NCI-H446 (cell line): ENCODE measurements around the gene SDR9C7.
"Not testable (repeated sequence)": the region's sequence is repeated elsewhere in the genome, so short reads cannot be mapped to it uniquely, and the experiment has no call there.

Experiments used
- DNase-seq, 2 experiments: peaks; one replicate each; lab custom pipeline; 2025; lab: John Stamatoyannopoulos, UW

SDR9C7 gene

GRCh38 chr12:56933826-56934625 is at the start of gene SDR9C7:
SDR9C7 (minus strand) TSS chr12:56934408; CDS start chr12:56934261, 147 bp downstream.
- no peak for DNase-seq

GRCh38 chr12:56983386-56983785 is 49.2 kb upstream of the SDR9C7 start:
- no peak for DNase-seq

- not testable (repeated sequence) for DNase-seq
Observed at GRCh38 chr12:56982578-56983236, 48.5 kb upstream of the SDR9C7 start.

GRCh38 chr12:56980941-56981530 is 46.8 kb upstream of the SDR9C7 start:
- no peak for DNase-seq

- no peak for DNase-seq
Observed at GRCh38 chr12:56980268-56980667, 46.1 kb upstream of the SDR9C7 start.

- DNase-seq = no peak
Observed at GRCh38 chr12:56979628-56980027, 45.4 kb upstream of the SDR9C7 start.

- no peak for DNase-seq
Observed at GRCh38 chr12:56978397-56979138, 44.4 kb upstream of the SDR9C7 start.

- not testable (repeated sequence) for DNase-seq
Observed at GRCh38 chr12:56977361-56977760, 43.2 kb upstream of the SDR9C7 start.

GRCh38 chr12:56974224-56974623 is 40.0 kb upstream of the SDR9C7 start:
- DNase-seq = not testable (repeated sequence)

GRCh38 chr12:56968910-56969309 is 34.7 kb upstream of the SDR9C7 start:
- not testable (repeated sequence) for DNase-seq

GRCh38 chr12:56965997-56966642 is 31.9 kb upstream of the SDR9C7 start:
- DNase-seq = not testable (repeated sequence)

- DNase-seq = not testable (repeated sequence)
Observed at GRCh38 chr12:56965124-56965523, 30.9 kb upstream of the SDR9C7 start.

GRCh38 chr12:56963557-56963956 is 29.3 kb upstream of the SDR9C7 start:
- DNase-seq = not testable (repeated sequence)

- not testable (repeated sequence) for DNase-seq
Observed at GRCh38 chr12:56962247-56962646, 28.0 kb upstream of the SDR9C7 start.

GRCh38 chr12:56958422-56958821 is 24.2 kb upstream of the SDR9C7 start:
- no peak for DNase-seq

- no peak for DNase-seq
Observed at GRCh38 chr12:56957229-56958052, 23.2 kb upstream of the SDR9C7 start, which contains the start of gene RDH16. RDH16 (minus strand) TSS chr12:56957608; CDS start chr12:56957462, 146 bp downstream.

GRCh38 chr12:56955631-56956256 is 21.5 kb upstream of the SDR9C7 start:
- DNase-seq = no peak

GRCh38 chr12:56954958-56955355 is 20.7 kb upstream of the SDR9C7 start:
- no peak for DNase-seq

GRCh38 chr12:56954057-56954957 is 20.1 kb upstream of the SDR9C7 start:
- DNase-seq = no peak
